ENCODE results near the gene MBD3. TPM values are rescaled to one million over a fixed set of nuclear protein-coding genes. Genes with fewer than 3 reads are reported as not detected.

The MBD3 gene
- polyA plus RNA-seq, 6 donors from 2014 or later, result 7.7 to 24.4 (median 12.9) TPM

DNA sequence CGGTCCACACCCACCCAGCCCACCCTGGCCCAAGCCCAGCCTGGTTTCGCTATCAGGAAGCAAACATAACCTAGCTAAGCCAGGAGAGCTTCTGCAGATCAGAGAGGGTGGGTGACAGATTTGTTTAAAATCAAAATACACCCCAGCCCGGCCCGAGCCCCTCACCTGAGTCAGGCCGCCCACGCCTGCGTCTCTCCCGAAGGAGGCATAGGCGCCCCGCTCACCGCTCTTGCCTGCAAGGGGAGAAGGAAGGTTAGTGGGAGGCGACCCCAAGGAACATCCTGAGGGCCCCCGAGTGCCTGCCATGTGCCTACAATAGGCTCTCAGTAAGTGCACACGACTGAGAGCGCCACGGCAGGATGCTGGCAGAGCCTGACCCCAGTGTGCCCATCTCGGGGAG, 34.5 kb upstream of the MBD3 start:
- no peak for ATAC-seq (ENCODE audit: low read depth in 2 of 2)
- H3K4me3 Mint-ChIP-seq, result no peak overlapping the region
- peaks cover 6 to 12% (median 8%) of the 10 kb centered on the region in 3 donors for H3K4me1 Mint-ChIP-seq
- H3K36me3 Mint-ChIP-seq, result peaks cover 0 to 7% of the 10 kb centered on the region in 2 donors
- H3K9me3 Mint-ChIP-seq, result no peaks in the 10 kb centered on the region
- no peak overlapping the region for H3K27ac Mint-ChIP-seq
- no peak for DNase-seq
- H3K27me3 Mint-ChIP-seq, result no peaks in the 10 kb centered on the region

DNA sequence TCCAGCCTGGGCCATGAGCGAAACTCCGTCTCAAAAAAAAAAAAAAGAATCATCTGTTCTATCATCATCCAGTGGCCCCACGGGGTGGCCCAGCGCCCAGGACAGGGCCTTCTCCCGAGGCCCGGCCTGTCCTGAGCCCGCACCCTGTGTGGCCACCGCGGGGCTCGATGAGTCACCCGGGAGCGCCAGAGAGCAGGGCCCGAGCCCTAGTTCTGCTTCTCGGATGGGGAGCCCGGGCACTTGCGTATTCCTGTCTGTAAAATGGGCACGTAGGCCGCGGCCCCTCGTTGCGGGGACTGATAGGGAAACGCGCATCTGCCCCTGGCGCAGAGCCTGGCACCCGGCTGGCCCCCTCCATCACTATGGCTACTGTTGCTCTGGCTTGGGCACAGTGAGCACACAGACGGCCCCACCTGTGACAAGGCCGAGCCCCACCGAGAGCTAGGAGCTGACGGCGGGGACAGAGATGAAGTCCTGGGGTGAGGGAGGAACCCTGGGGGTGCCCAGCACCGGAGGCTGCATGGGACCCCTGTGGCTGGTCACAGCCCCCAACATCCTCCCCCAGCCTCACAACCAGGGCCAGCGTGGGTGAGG, 33.8 kb upstream of the MBD3 start:
- DNase-seq (no peak), ATAC-seq (ENCODE audit: low read depth in 2 of 2) (no peak)
- no peaks in the 10 kb centered on the region for H3K9me3 Mint-ChIP-seq
- H3K27me3 Mint-ChIP-seq, result no peaks in the 10 kb centered on the region
- H3K27ac Mint-ChIP-seq, result no peak overlapping the region
- H3K4me1 Mint-ChIP-seq, result peaks cover 6 to 12% (median 8%) of the 10 kb centered on the region in 3 donors
- peak overlapping the region in 1 of 8 donors; percentile 25 for H3K4me3 Mint-ChIP-seq
- peaks cover 0 to 7% of the 10 kb centered on the region in 2 donors for H3K36me3 Mint-ChIP-seq

DNA sequence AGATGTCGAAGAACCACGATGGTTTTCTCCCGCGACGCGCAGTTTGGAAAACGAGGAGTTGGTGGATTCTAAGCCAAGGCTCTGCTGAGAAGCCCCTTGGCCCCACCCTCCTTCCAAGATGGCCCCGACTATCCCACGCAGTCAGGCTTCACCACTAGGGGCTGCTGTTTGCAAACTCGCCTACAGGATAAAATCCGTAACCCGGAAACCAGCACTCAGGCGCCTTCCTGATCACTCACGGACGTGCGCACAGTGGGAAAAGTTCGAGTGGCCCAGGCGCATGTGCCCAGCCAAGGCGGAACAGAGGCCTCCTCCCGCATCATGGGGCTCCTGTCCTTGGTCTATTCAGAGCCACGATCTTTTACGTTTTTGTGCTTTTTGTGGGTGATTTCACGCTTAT, 31.8 kb upstream of the MBD3 start:
- H3K4me1 Mint-ChIP-seq, result peaks cover 6 to 12% (median 11%) of the 10 kb centered on the region in 3 donors
- H3K27me3 Mint-ChIP-seq, result no peaks in the 10 kb centered on the region
- DNase-seq (peak; percentile 44), ATAC-seq (ENCODE audit: low read depth in 2 of 2) (peak; percentile 83 to 86)
- peaks cover 0 to 7% of the 10 kb centered on the region in 2 donors for H3K36me3 Mint-ChIP-seq
- peak overlapping the region in 1 of 8 donors; percentile 52 for H3K4me3 Mint-ChIP-seq
- peak overlapping the region in 2 of 6 donors; percentile 6 to 61 for H3K27ac Mint-ChIP-seq
- H3K9me3 Mint-ChIP-seq, result no peaks in the 10 kb centered on the region

DNA sequence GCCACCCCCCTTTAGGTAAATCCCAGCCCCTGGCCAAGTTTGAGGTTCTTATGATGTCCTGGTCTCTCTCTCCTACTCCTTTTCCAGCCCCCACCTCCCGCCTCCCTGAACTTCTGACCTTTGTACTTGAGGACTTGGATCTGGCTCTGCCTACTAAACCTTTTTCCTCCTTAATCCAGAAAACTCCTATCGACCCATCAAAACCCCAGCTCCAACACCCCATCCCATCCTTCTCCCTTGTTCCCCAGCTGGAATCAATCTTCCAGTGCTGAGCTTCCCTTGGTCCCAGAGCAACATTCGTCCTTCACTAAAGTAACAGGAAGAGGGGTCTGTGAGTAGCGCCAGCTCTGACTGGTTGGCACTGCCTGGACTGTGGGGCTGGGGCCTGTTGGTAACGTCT, 29.9 kb upstream of the MBD3 start:
- Mint-ChIP-seq H3K36me3 (peaks cover 0 to 7% of the 10 kb centered on the region in 2 donors), H3K9me3 (no peaks in the 10 kb centered on the region), H3K27ac (peak overlapping the region in 2 of 6 donors; percentile 54 to 67), H3K27me3 (no peaks in the 10 kb centered on the region), H3K4me1 (peaks cover 14 to 27% (median 24%) of the 10 kb centered on the region in 3 donors), H3K4me3 (no peak overlapping the region)
- ATAC-seq (ENCODE audit: low read depth in 2 of 2), result no peak
- no peak for DNase-seq

- Mint-ChIP-seq H3K27ac (no peak overlapping the region), H3K27me3 (no peaks in the 10 kb centered on the region), H3K36me3 (peaks cover 0 to 7% of the 10 kb centered on the region in 2 donors), H3K9me3 (no peaks in the 10 kb centered on the region), H3K4me1 (peaks cover 19 to 32% (median 29%) of the 10 kb centered on the region in 3 donors), H3K4me3 (no peak overlapping the region)
- no peak for ATAC-seq (ENCODE audit: low read depth in 2 of 2)
- DNase-seq, result no peak
Measured at GRCh38 chr19:1622007-1622406, 29.3 kb upstream of the MBD3 start.

DNA sequence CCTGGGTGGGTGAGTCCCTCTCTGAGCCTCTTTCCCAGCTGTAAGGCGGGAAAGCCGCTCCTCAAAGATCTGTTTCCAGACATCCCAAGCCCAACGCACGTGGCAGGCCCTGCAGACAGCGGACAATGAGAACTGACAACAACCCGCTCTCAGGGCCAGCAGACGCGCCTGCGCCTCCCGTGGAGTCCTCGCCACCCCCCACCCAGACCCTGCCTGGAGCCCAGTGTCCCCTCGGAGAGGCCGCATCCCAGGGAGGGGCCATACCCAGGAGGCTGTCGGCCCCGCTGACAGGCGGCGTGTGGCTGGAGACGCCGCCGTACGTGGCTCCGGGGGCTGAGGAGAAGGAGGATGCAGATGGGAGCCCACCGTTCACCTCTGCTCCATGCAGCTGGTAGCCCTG, 28.9 kb upstream of the MBD3 start:
- H3K9me3 Mint-ChIP-seq, result no peaks in the 10 kb centered on the region
- H3K36me3 Mint-ChIP-seq, result peaks cover 0 to 7% of the 10 kb centered on the region in 2 donors
- no peak overlapping the region for H3K4me3 Mint-ChIP-seq
- ATAC-seq (ENCODE audit: low read depth in 2 of 2) (no peak), DNase-seq (no peak)
- no peak overlapping the region for H3K27ac Mint-ChIP-seq
- H3K4me1 Mint-ChIP-seq, result peaks cover 24 to 36% (median 33%) of the 10 kb centered on the region in 3 donors
- H3K27me3 Mint-ChIP-seq, result no peaks in the 10 kb centered on the region

GRCh38 chr19:1621021-1621420, 28.4 kb upstream of the MBD3 start:
- ATAC-seq (ENCODE audit: low read depth in 2 of 2), result no peak
- peaks cover 0 to 7% of the 10 kb centered on the region in 2 donors for H3K36me3 Mint-ChIP-seq

DNA sequence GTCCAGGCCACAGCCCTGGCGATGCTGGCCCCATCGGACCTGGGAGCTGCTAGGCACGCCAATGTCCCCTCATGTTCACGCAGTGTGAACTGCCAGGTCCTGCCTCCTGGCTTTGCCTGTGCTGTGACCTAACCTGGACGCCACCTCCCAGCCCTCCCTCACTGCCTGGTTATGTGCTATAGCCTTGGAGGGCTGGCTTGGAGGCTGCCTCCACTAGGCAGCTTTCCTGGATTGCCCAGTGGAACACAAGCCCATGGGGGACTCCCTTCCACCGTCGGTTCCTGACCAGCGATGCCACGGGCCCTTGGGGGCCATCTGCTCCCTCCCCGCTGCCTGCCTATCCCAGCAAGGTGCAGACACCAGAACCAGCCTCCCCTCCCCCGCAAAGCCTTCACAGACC, 27.8 kb upstream of the MBD3 start:
- no peaks in the 10 kb centered on the region for H3K9me3 Mint-ChIP-seq
- H3K36me3 Mint-ChIP-seq, result peaks cover 0 to 7% of the 10 kb centered on the region in 2 donors
- no peak overlapping the region for H3K27ac Mint-ChIP-seq
- DNase-seq (no peak), ATAC-seq (ENCODE audit: low read depth in 2 of 2) (no peak)
- peaks cover 26 to 37% (median 33%) of the 10 kb centered on the region in 3 donors for H3K4me1 Mint-ChIP-seq
- no peak overlapping the region for H3K4me3 Mint-ChIP-seq
- H3K27me3 Mint-ChIP-seq, result no peaks in the 10 kb centered on the region

More at GRCh38 chr19:1621021-1621420, 28.4 kb upstream of the MBD3 start:
- no peak for DNase-seq
- Mint-ChIP-seq H3K4me1 (peaks cover 26 to 39% (median 35%) of the 10 kb centered on the region in 3 donors), H3K27me3 (no peaks in the 10 kb centered on the region), H3K9me3 (no peaks in the 10 kb centered on the region), H3K4me3 (no peak overlapping the region), H3K27ac (no peak overlapping the region)

- DNase-seq, result no peak
Measured at GRCh38 chr19:1619703-1620102, 27.0 kb upstream of the MBD3 start.

GRCh38 chr19:1619094-1619439, 26.4 kb upstream of the MBD3 start:
- peaks cover 28 to 35% (median 32%) of the 10 kb centered on the region in 3 donors for H3K4me1 Mint-ChIP-seq
- H3K9me3 Mint-ChIP-seq, result no peaks in the 10 kb centered on the region
- H3K27ac Mint-ChIP-seq, result no peak overlapping the region
- peaks cover 0 to 16% of the 10 kb centered on the region in 2 donors for H3K36me3 Mint-ChIP-seq
- no peak for ATAC-seq (ENCODE audit: low read depth in 2 of 2)
- no peak for DNase-seq
- H3K27me3 Mint-ChIP-seq, result no peaks in the 10 kb centered on the region
- H3K4me3 Mint-ChIP-seq, result no peak overlapping the region

More at GRCh38 chr19:1619703-1620102, 27.0 kb upstream of the MBD3 start:
- Mint-ChIP-seq H3K27ac (no peak overlapping the region), H3K4me3 (no peak overlapping the region), H3K4me1 (peaks cover 29 to 37% (median 31%) of the 10 kb centered on the region in 3 donors), H3K27me3 (no peaks in the 10 kb centered on the region), H3K36me3 (peaks cover 0 to 10% of the 10 kb centered on the region in 2 donors), H3K9me3 (no peaks in the 10 kb centered on the region)
- no peak for ATAC-seq (ENCODE audit: low read depth in 2 of 2)

GRCh38 chr19:1618157-1619093, 25.8 kb upstream of the MBD3 start:
- DNase-seq, result no peak
- Mint-ChIP-seq H3K36me3 (peaks cover 0 to 19% of the 10 kb centered on the region in 2 donors), H3K4me1 (peaks cover 28 to 35% (median 32%) of the 10 kb centered on the region in 3 donors), H3K27ac (peak overlapping the region in 3 of 6 donors; percentile 33 to 89 (median 67)), H3K9me3 (no peaks in the 10 kb centered on the region), H3K4me3 (peak overlapping the region in 1 of 8 donors; percentile 4), H3K27me3 (no peaks in the 10 kb centered on the region)
- ATAC-seq (ENCODE audit: low read depth in 2 of 2), result peak; percentile 63 to 71

DNA sequence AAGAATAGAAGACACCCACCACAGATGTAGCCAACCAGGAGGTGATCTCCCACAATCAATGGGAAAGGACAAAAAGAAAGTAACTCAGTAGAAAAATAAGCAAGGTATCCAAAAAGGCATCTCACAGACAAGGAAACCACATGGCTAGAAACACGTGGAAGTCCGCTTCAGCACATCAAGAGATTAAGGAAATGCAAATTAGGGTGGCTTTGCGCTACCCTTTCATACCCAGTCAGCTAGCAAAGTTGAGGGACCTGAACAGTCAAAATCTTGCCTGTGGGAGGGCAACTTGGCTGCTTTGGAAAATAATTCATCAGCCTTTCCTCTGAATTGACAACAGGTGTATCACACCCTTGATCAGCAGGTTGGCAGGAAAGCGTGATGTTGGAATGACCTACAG, 24.2 kb upstream of the MBD3 start:
- Mint-ChIP-seq H3K27me3 (no peaks in the 10 kb centered on the region), H3K36me3 (peaks cover 0 to 16% of the 10 kb centered on the region in 2 donors), H3K4me3 (peak overlapping the region in 1 of 8 donors; percentile 1), H3K9me3 (no peaks in the 10 kb centered on the region), H3K4me1 (peaks cover 27 to 31% (median 28%) of the 10 kb centered on the region in 3 donors), H3K27ac (peak overlapping the region in 5 of 6 donors; percentile 44 to 88 (median 57))
- no peak for DNase-seq
- peak; percentile 55 to 67 for ATAC-seq (ENCODE audit: low read depth in 2 of 2)

- peak overlapping the region in 1 of 8 donors; percentile 1 for H3K4me3 Mint-ChIP-seq
- ATAC-seq (ENCODE audit: low read depth in 2 of 2) (no peak), DNase-seq (no peak)
- no peaks in the 10 kb centered on the region for H3K27me3 Mint-ChIP-seq
- peaks cover 0 to 16% of the 10 kb centered on the region in 2 donors for H3K36me3 Mint-ChIP-seq
- H3K9me3 Mint-ChIP-seq, result no peaks in the 10 kb centered on the region
- H3K4me1 Mint-ChIP-seq, result peaks cover 27 to 33% (median 28%) of the 10 kb centered on the region in 3 donors
- H3K27ac Mint-ChIP-seq, result peak overlapping the region in 3 of 6 donors; percentile 57 to 88 (median 58)
Measured at GRCh38 chr19:1616396-1616795, 23.7 kb upstream of the MBD3 start.
